HepG2 (cell line): ENCODE measurements around the gene UQCC5. TPM values are rescaled to one million over a fixed set of nuclear protein-coding genes. Genes with fewer than 3 reads are reported as not detected.

Source experiments
- AGO1 ChIP-seq: fragments of 200-400 bp; formaldehyde crosslinking; IDR thresholded peaks from 2 replicates; pipeline ENCODE4 v1.6.1; 2017; ENCODE audit warnings: mild to moderate bottlenecking, low read depth, low read length, moderate library complexity; ENCODE audit not compliant: poor library complexity, severe bottlenecking
- ARHGAP35 ChIP-seq: sonication (generic); formaldehyde crosslinking; IDR thresholded peaks from 2 replicates; pipeline ENCODE4 v1.9.0; 2022; ENCODE audit warnings: mild to moderate bottlenecking, inconsistent platforms, moderate library complexity, missing genetic modification reagents, borderline replicate concordance
- CBFB ChIP-seq: sonication (generic); formaldehyde crosslinking; IDR thresholded peaks from 2 replicates; pipeline ENCODE4 v1.4.0; 2020; ENCODE audit warnings: missing genetic modification reagents
- FIP1L1 ChIP-seq: fragments of 200-400 bp; formaldehyde crosslinking; IDR thresholded peaks from 2 replicates; pipeline ENCODE4 v1.6.1; 2018; ENCODE audit warnings: low read depth, mild to moderate bottlenecking, low read length, moderate library complexity, borderline replicate concordance; ENCODE audit not compliant: insufficient read depth
- FOXP1 ChIP-seq, 2 experiments: fragments of 450-650 bp in 1 of 2; IDR thresholded peaks; 2 replicates each; pipeline ENCODE4 v1.6.1; 2017 to 2018; ENCODE audit warnings: antibody characterized with exemption in 1 of 2
- HOXA3 ChIP-seq: sonication (generic); formaldehyde crosslinking; IDR thresholded peaks from 2 replicates; pipeline ENCODE4 v1.5.0; 2020; ENCODE audit warnings: missing genetic modification reagents
- NRL ChIP-seq: sonication (generic); formaldehyde crosslinking; IDR thresholded peaks from 2 replicates; pipeline ENCODE4 v1.5.0; 2020; ENCODE audit warnings: missing genetic modification reagents, mild to moderate bottlenecking, moderate library complexity, borderline replicate concordance
- ONECUT2 ChIP-seq: sonication (generic); formaldehyde crosslinking; IDR thresholded peaks from 2 replicates; pipeline ENCODE4 v1.4.0; 2020; ENCODE audit warnings: missing genetic modification reagents
- RFXAP ChIP-seq: sonication (generic); formaldehyde crosslinking; IDR thresholded peaks from 2 replicates; pipeline ENCODE4 v1.4.0; 2020; ENCODE audit warnings: missing genetic modification reagents, borderline replicate concordance
- SIN3A ChIP-seq: IDR thresholded peaks from 2 replicates; pipeline ENCODE4 v1.6.1; 2011; ENCODE audit warnings: low read depth, mild to moderate bottlenecking, control low read depth, low read length, borderline replicate concordance
- SNAPC2 ChIP-seq: sonication (generic); formaldehyde crosslinking; IDR thresholded peaks from 2 replicates; pipeline ENCODE4 v1.8.1; 2022; ENCODE audit warnings: mild to moderate bottlenecking, missing genetic modification reagents
- SNRNP70 ChIP-seq: fragments of 200-400 bp; formaldehyde crosslinking; IDR thresholded peaks from 2 replicates; pipeline ENCODE4 v1.6.1; 2017; ENCODE audit warnings: mild to moderate bottlenecking, low read depth, low read length, moderate library complexity
- SSRP1 ChIP-seq: IDR thresholded peaks from 2 replicates; pipeline ENCODE4 v1.6.1; 2016; ENCODE audit warnings: control low read depth
- TRIM24 ChIP-seq: sonication (generic); formaldehyde crosslinking; IDR thresholded peaks from 2 replicates; pipeline ENCODE4 v1.8.0; 2022; ENCODE audit warnings: mild to moderate bottlenecking, missing genetic modification reagents
- ZBTB37 ChIP-seq: sonication (generic); formaldehyde crosslinking; IDR thresholded peaks from 2 replicates; pipeline ENCODE4 v1.4.0; 2020; ENCODE audit warnings: mild to moderate bottlenecking, missing genetic modification reagents
- ZBTB38 ChIP-seq: sonication (generic); formaldehyde crosslinking; IDR thresholded peaks from 2 replicates; pipeline ENCODE4 v1.5.1; 2020; ENCODE audit warnings: mild to moderate bottlenecking, missing genetic modification reagents
- ZBTB39 ChIP-seq: sonication (generic); formaldehyde crosslinking; IDR thresholded peaks from 2 replicates; pipeline ENCODE4 v1.5.0; 2020; ENCODE audit warnings: missing genetic modification reagents
- ZFX ChIP-seq: sonication (generic); formaldehyde crosslinking; IDR thresholded peaks from 2 replicates; pipeline ENCODE4 v1.4.0; 2020; ENCODE audit warnings: mild to moderate bottlenecking, low read depth, missing genetic modification reagents, moderate library complexity
- ZIK1 ChIP-seq: sonication (generic); formaldehyde crosslinking; IDR thresholded peaks from 2 replicates; pipeline ENCODE4 v1.5.0; 2020; ENCODE audit warnings: mild to moderate bottlenecking, low read depth, missing genetic modification reagents, borderline replicate concordance
- ZNF232 ChIP-seq: sonication (generic); formaldehyde crosslinking; IDR thresholded peaks from 2 replicates; pipeline ENCODE4 v1.4.0; 2020; ENCODE audit warnings: missing genetic modification reagents, borderline replicate concordance
- ZNF543 ChIP-seq: sonication (generic); formaldehyde crosslinking; IDR thresholded peaks from 2 replicates; pipeline ENCODE4 v1.4.0; 2020; ENCODE audit warnings: mild to moderate bottlenecking, missing genetic modification reagents
- ZNF547 ChIP-seq: sonication (generic); formaldehyde crosslinking; IDR thresholded peaks from 2 replicates; pipeline ENCODE4 v1.5.1; 2020; ENCODE audit warnings: mild to moderate bottlenecking, missing genetic modification reagents
- polyA plus RNA-seq, 8 experiments: library from polyadenylated mRNA; depleted of rRNA in 3 of 8; stranded (reverse) in 7 of 8; unstranded in 1 of 8; fragments of >200 nt; fragmentation: Illumina TruSeq in 4 of 8; extraction: Trizol in 4 of 8; gene quantifications; 2 replicates each; pipeline versions ENCODE4 v1.2.1 to v1.2.3, GENCODE V29; 2011 to 2016; ENCODE audit warnings: low read depth in 4 of 8, missing spikeins in 1 of 8, mixed read lengths in 1 of 8; ENCODE audit not compliant: insufficient read depth in 1 of 8
- total RNA-seq, 5 experiments: library from RNA; depleted of rRNA; stranded (reverse); fragments of >200 nt; fragmentation: Illumina TruSeq; extraction: Trizol; gene quantifications; 2 replicates each; pipeline ENCODE4 v1.2.3, GENCODE V29; 2016; ENCODE audit warnings: low read depth in 1 of 5
- TF ChIP-seq, protein P1 (sequence below): IDR thresholded peaks from 2 replicates; pipeline ENCODE4 v1.6.1; 2016
- TF ChIP-seq, protein P2 (sequence below): sonication (generic); formaldehyde crosslinking; IDR thresholded peaks from 2 replicates; pipeline ENCODE4 v1.8.1; 2023; ENCODE audit warnings: missing genetic modification reagents, mild to moderate bottlenecking, borderline replicate concordance

The UQCC5 gene
- total and polyA plus RNA-seq, 2 of the 13 experiments (the other 11 are each of a cell fraction or from before 2014, with no cell fraction given) = 15.4 to 29.5 TPM

- TF ChIP-seq, protein P1, sequence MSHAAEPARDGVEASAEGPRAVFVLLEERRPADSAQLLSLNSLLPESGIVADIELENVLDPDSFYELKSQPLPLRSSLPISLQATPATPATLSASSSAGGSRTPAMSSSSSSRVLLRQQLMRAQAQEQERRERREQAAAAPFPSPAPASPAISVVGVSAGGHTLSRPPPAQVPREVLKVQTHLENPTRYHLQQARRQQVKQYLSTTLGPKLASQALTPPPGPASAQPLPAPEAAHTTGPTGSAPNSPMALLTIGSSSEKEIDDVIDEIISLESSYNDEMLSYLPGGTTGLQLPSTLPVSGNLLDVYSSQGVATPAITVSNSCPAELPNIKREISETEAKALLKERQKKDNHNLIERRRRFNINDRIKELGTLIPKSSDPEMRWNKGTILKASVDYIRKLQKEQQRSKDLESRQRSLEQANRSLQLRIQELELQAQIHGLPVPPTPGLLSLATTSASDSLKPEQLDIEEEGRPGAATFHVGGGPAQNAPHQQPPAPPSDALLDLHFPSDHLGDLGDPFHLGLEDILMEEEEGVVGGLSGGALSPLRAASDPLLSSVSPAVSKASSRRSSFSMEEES (CRISPR knock-in tag) = 0 out of 2 replicates have a peak, but pooled peaks have one; percentile 15
- TF ChIP-seq SSRP1 (CRISPR knock-in tag) = 0 out of 2 replicates have a peak, but pooled peaks have one; percentile 53
- no peak for TF ChIP-seq ZBTB39 (CRISPR knock-in tag)
- no peak for TF ChIP-seq HOXA3 (CRISPR knock-in tag)
- 0 out of 2 replicates have a peak, but pooled peaks have one; percentile 8 for TF ChIP-seq ZIK1 (CRISPR knock-in tag)
- TF ChIP-seq FOXP1 (IDR thresholded peaks at IDR 0.05) = no peak
- TF ChIP-seq FOXP1 (CRISPR knock-in tag; IDR thresholded peaks at IDR 0.05) = no peak
- no peak for TF ChIP-seq AGO1
- TF ChIP-seq, protein P2, sequence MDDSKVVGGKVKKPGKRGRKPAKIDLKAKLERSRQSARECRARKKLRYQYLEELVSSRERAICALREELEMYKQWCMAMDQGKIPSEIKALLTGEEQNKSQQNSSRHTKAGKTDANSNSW (CRISPR knock-in tag) = 0 out of 2 replicates have a peak, but pooled peaks have one; percentile 69
- no peak for TF ChIP-seq ZBTB37 (CRISPR knock-in tag)
- TF ChIP-seq ZNF543 (CRISPR knock-in tag) = 0 out of 2 replicates have a peak, but pooled peaks have one; percentile 65
- TF ChIP-seq ONECUT2 (CRISPR knock-in tag) = no peak
- no peak for TF ChIP-seq FIP1L1
- TF ChIP-seq ZNF232 (CRISPR knock-in tag) = peak; percentile 52
- peak; percentile 55; the same call in 1 of the 2 replicates for TF ChIP-seq RFXAP (CRISPR knock-in tag)
- TF ChIP-seq ZFX (CRISPR knock-in tag) = peak; percentile 95
- TF ChIP-seq ZBTB38 (CRISPR knock-in tag) = peak; percentile 48; the same call in 1 of the 2 replicates
- TF ChIP-seq SNAPC2 = 0 out of 2 replicates have a peak, but pooled peaks have one; percentile 67
- TF ChIP-seq SIN3A = peak; percentile 59; the same call in 1 of the 2 replicates
- TF ChIP-seq ZNF547 = peak; percentile 63; the same call in 1 of the 2 replicates
- TF ChIP-seq TRIM24 (CRISPR knock-in tag) = no peak
- no peak for TF ChIP-seq CBFB (CRISPR knock-in tag)
- no peak for TF ChIP-seq ARHGAP35 (CRISPR knock-in tag)
- peak; percentile 84; the same call in 1 of the 2 replicates for TF ChIP-seq NRL (CRISPR knock-in tag)
- no peak for TF ChIP-seq SNRNP70
These were observed 1.9 kb upstream of the UQCC5 start (continued) for GRCh38 chr3:52534281-52535183.
